Esophagus squamous epithelium (tissue), 4 donors: Measurements from ENCODE around the gene TMEFF1.

ENCODE experiments used
- POLR2A ChIP-seq, 4 donors: fragments of 450-650 bp; IDR thresholded peaks; one replicate each; pipeline ENCODE4 v1.6.1; 2017; ENCODE audit warnings: antibody characterized with exemption in 4 of 4, mild to moderate bottlenecking in 4 of 4, moderate library complexity in 3 of 4
- TF ChIP-seq, protein P1 (sequence below), 6 experiments: fragments of 450-650 bp in 4 of 6; fragments of 200-600 bp in 2 of 6; sonication (generic) in 2 of 6; IDR thresholded peaks; one replicate each; pipeline ENCODE4 v1.5.1; 2016 to 2019; ENCODE audit warnings: antibody characterized with exemption in 6 of 6, mild to moderate bottlenecking in 4 of 6, moderate library complexity in 4 of 6

DNA sequence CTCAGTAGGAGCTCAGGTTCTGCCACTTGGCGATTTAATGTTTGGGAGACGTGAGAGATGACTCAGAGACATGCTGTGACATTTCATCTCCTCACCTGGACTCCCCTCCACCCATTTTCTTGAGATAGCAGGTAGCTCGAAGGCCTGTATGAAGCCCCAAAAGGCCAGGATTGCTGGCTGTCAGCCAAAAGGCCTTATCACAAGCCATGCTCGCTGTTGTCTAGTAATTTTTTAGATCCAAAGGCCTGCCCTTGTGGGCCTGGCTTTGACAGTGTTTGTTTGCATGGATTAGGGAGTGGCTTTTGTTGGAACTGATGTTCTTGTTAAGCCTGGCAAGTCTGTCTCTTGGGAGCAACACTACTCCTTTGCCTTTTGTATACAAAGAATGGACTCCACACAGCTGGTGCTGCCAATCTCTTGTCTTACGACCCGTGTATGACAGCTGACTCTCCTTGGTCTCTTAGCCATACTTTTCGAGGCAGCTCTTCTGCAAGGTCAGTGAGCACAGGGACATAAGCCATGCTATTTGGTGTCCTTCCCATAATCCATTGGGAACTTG, 127.7 kb downstream of the TMEFF1 start:
- TF ChIP-seq, protein P1, sequence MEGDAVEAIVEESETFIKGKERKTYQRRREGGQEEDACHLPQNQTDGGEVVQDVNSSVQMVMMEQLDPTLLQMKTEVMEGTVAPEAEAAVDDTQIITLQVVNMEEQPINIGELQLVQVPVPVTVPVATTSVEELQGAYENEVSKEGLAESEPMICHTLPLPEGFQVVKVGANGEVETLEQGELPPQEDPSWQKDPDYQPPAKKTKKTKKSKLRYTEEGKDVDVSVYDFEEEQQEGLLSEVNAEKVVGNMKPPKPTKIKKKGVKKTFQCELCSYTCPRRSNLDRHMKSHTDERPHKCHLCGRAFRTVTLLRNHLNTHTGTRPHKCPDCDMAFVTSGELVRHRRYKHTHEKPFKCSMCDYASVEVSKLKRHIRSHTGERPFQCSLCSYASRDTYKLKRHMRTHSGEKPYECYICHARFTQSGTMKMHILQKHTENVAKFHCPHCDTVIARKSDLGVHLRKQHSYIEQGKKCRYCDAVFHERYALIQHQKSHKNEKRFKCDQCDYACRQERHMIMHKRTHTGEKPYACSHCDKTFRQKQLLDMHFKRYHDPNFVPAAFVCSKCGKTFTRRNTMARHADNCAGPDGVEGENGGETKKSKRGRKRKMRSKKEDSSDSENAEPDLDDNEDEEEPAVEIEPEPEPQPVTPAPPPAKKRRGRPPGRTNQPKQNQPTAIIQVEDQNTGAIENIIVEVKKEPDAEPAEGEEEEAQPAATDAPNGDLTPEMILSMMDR (IDR thresholded peaks at IDR 0.05), result no peak
- TF ChIP-seq POLR2A (IDR thresholded peaks at IDR 0.05), result no peak
